Measurements from ENCODE around the gene FMNL3. TPM values are rescaled to one million over a fixed set of nuclear protein-coding genes. Genes with fewer than 3 reads are reported as not detected.

FMNL3 gene
- total RNA-seq, 1 donor from 2014 or later: 58.4 TPM

DNA sequence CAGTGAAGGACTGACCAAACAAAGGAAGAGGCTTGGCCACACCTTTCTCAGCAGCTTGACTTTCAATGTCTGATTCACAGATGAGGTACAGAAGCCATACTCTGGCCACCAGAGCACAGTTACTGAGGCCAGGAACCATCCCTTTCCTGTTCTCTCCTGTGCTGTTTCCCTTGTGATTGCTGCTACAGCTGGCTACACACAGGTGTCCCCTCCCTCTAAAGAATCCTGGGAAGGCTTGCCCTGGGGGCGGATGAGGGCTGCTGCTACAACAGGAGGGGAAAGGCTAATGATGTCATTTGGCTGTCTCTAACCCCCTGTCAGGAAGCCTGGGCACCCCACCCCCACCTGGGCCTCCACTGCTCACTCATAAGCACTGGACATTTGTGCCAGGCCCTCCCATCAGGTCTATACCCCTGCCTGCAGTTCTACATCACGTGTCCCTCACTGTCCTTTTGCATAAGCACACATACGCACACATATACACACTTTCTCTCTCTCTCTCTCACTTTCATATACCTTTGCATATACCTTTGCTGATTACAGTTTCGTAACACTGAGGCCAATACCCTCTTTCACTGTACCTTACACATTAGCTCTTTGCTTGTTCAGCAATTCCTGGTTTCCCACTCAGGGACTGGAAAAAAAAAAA, 42.5 kb downstream of the FMNL3 start:
- Mint-ChIP-seq H3K4me1 (ENCODE audit: low read depth, unreplicated experiment) (peaks cover 65% of the 10 kb centered on the region), H3K27me3 (ENCODE audit: low read depth, unreplicated experiment) (no peaks in the 10 kb centered on the region), H3K9me3 (ENCODE audit: unreplicated experiment) (no peaks in the 10 kb centered on the region), H3K4me3 (ENCODE audit: unreplicated experiment) (no peak overlapping the region), H3K36me3 (ENCODE audit: low read depth, unreplicated experiment) (peaks cover 21% of the 10 kb centered on the region), H3K27ac (ENCODE audit: unreplicated experiment) (peak overlapping the region; percentile 6)
- peak overlapping the region; percentile 35 for H3K27ac ChIP-seq (ENCODE audit: low read depth, low read length)
- H3K27me3 ChIP-seq (ENCODE audit: insufficient read depth, low read length): no peaks in the 10 kb centered on the region
- H3K9me3 ChIP-seq (ENCODE audit: insufficient read depth, low read depth, low read length): no peaks in the 10 kb centered on the region
- H3K36me3 ChIP-seq (ENCODE audit: insufficient read depth, low read length): peaks cover 22% of the 10 kb centered on the region
- peak overlapping the region; percentile 25 for H3K9ac ChIP-seq (ENCODE audit: low read length)
- peaks cover 71% of the 10 kb centered on the region for H3K79me2 ChIP-seq (ENCODE audit: insufficient read depth, low read length)
- H4K20me1 ChIP-seq (ENCODE audit: insufficient read depth, low read length): peaks cover 20% of the 10 kb centered on the region
- no peak for TF ChIP-seq EZH2 (IDR thresholded peaks at IDR 0.05; ENCODE audit: insufficient read depth, low read length)
- TF ChIP-seq, protein P1, sequence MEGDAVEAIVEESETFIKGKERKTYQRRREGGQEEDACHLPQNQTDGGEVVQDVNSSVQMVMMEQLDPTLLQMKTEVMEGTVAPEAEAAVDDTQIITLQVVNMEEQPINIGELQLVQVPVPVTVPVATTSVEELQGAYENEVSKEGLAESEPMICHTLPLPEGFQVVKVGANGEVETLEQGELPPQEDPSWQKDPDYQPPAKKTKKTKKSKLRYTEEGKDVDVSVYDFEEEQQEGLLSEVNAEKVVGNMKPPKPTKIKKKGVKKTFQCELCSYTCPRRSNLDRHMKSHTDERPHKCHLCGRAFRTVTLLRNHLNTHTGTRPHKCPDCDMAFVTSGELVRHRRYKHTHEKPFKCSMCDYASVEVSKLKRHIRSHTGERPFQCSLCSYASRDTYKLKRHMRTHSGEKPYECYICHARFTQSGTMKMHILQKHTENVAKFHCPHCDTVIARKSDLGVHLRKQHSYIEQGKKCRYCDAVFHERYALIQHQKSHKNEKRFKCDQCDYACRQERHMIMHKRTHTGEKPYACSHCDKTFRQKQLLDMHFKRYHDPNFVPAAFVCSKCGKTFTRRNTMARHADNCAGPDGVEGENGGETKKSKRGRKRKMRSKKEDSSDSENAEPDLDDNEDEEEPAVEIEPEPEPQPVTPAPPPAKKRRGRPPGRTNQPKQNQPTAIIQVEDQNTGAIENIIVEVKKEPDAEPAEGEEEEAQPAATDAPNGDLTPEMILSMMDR (IDR thresholded peaks at IDR 0.05; ENCODE audit: insufficient read depth, low read depth, low read length): no peak
- DNase-seq (ENCODE audit: low read depth) (no peak), FAIRE-seq (no peak)
- H3K4me1 ChIP-seq (ENCODE audit: insufficient read depth, low read length): peaks cover 37% of the 10 kb centered on the region
- no peak overlapping the region for H2AFZ ChIP-seq (ENCODE audit: low read depth, low read length)
- no peak overlapping the region for H3K4me3 ChIP-seq (ENCODE audit: insufficient read depth, low read depth, low read length)
- H3K4me2 ChIP-seq (ENCODE audit: low read length): peak overlapping the region; percentile 26

DNA sequence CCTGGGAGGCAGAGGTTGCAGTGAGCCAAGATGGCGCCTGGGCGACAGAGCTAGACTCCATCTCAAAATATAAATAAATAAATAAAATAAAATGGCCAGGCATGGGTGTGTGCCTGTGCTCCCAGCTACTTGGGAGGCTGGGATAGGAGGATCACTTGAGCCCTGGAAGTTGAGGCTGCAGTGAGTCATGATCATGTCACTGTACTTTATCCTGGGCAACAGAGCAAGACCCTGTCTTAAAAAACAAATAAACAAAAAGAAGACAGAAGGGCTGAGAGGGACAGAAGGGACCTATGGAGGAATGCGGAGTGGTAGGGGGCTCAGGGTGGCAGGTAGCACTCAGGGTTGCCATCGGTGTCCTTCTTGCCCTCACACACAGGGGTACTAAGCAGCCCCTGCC, 43.0 kb downstream of the FMNL3 start:
- Mint-ChIP-seq H3K27me3 (ENCODE audit: low read depth, unreplicated experiment) (no peaks in the 10 kb centered on the region), H3K4me1 (ENCODE audit: low read depth, unreplicated experiment) (peaks cover 65% of the 10 kb centered on the region), H3K36me3 (ENCODE audit: low read depth, unreplicated experiment) (peaks cover 21% of the 10 kb centered on the region), H3K4me3 (ENCODE audit: unreplicated experiment) (no peak overlapping the region), H3K9me3 (ENCODE audit: unreplicated experiment) (no peaks in the 10 kb centered on the region), H3K27ac (ENCODE audit: unreplicated experiment) (peak overlapping the region; percentile 6)
- H2AFZ ChIP-seq (ENCODE audit: low read depth, low read length): no peak overlapping the region
- H3K4me2 ChIP-seq (ENCODE audit: low read length): no peak overlapping the region
- peaks cover 37% of the 10 kb centered on the region for H3K4me1 ChIP-seq (ENCODE audit: insufficient read depth, low read length)
- peaks cover 66% of the 10 kb centered on the region for H3K79me2 ChIP-seq (ENCODE audit: insufficient read depth, low read length)
- H3K27me3 ChIP-seq (ENCODE audit: insufficient read depth, low read length): no peaks in the 10 kb centered on the region
- H3K9ac ChIP-seq (ENCODE audit: low read length): peak overlapping the region; percentile 25
- peaks cover 24% of the 10 kb centered on the region for H3K36me3 ChIP-seq (ENCODE audit: insufficient read depth, low read length)
- DNase-seq (ENCODE audit: low read depth) (no peak), FAIRE-seq (no peak)
- TF ChIP-seq, protein P1 (IDR thresholded peaks at IDR 0.05; ENCODE audit: insufficient read depth, low read depth, low read length): no peak
- no peak for TF ChIP-seq EZH2 (IDR thresholded peaks at IDR 0.05; ENCODE audit: insufficient read depth, low read length)
- no peak overlapping the region for H3K4me3 ChIP-seq (ENCODE audit: insufficient read depth, low read depth, low read length)
- no peaks in the 10 kb centered on the region for H3K9me3 ChIP-seq (ENCODE audit: insufficient read depth, low read depth, low read length)
- H4K20me1 ChIP-seq (ENCODE audit: insufficient read depth, low read length): peaks cover 17% of the 10 kb centered on the region
- peak overlapping the region; percentile 84 for H3K27ac ChIP-seq (ENCODE audit: low read depth, low read length)

Data from astrocyte (in vitro differentiated cells and primary cell).